Measurements from ENCODE around the gene DLX4. TPM values are rescaled to one million over a fixed set of nuclear protein-coding genes. Genes with fewer than 3 reads are reported as not detected.

DLX4 gene
- total RNA-seq, 1 experiment from 2014 or later = 2.5 TPM

DNA sequence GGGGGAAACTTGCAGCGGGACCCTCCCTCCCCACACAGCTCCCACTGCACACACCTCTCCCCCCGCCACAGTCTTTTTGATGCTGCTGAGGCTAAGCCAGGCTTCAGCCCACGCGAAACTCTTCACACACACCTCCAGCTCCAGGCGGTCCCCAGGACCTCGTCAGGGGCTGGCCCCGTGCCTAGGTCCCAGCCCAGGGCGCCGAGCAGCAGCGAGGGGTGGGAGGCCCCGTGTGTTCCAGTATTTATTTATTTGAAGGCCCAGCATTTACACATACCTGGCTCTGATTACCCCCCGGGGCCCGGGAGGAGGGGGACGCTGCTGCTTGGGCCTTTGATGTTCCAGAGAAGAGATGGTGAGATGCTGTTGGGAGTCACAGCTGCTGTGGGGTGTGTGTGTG lies 44.9 kb upstream of the DLX4 start:
- Histone ChIP-seq H3K23me2 (ENCODE audit: insufficient read length, low read depth, low read length, poor library complexity, severe bottlenecking) (no peaks in the 10 kb centered on the region), H3K23ac (ENCODE audit: insufficient read length, low read depth, low read length) (no peak overlapping the region), H3K56ac (ENCODE audit: insufficient read length, low read depth, low read length) (no peak overlapping the region), H2BK20ac (ENCODE audit: low read depth, low read length, poor library complexity, severe bottlenecking) (no peak overlapping the region), H4K20me1 (ENCODE audit: control insufficient read depth, insufficient read depth, insufficient read length) (no peaks in the 10 kb centered on the region), H2BK120ac (ENCODE audit: low read depth, low read length, poor library complexity, severe bottlenecking) (no peak overlapping the region), H4K8ac (replicated peaks; ENCODE audit: insufficient read length, low read depth, low read length) (no peak overlapping the region), H3K79me2 (ENCODE audit: insufficient read depth, low read length) (no peaks in the 10 kb centered on the region), H3K27ac (ENCODE audit: insufficient read length, low read depth, low read length) (no peak overlapping the region), H3K79me1 (ENCODE audit: insufficient read depth, low read depth, low read length, poor library complexity, severe bottlenecking) (no peaks in the 10 kb centered on the region), H4K91ac (ENCODE audit: insufficient read length, low read depth, low read length) (no peak overlapping the region), H3K4ac (ENCODE audit: low read depth, low read length) (no peak overlapping the region), H2AFZ (ENCODE audit: low read length) (no peak overlapping the region), H3K4me1 (ENCODE audit: insufficient read depth, low read length) (no peaks in the 10 kb centered on the region), H4K5ac (ENCODE audit: insufficient read length, low read depth, low read length) (no peak overlapping the region), H3T11ph (ENCODE audit: low read length) (no peak overlapping the region), H2BK12ac (ENCODE audit: insufficient read length, low read depth, low read length) (no peak overlapping the region), H3K27me3 (ENCODE audit: insufficient read depth, low read length) (no peaks in the 10 kb centered on the region; the same call in 1 of the 2 replicates), H2AK5ac (ENCODE audit: insufficient read length, low read length) (no peak overlapping the region), H3K9ac (ENCODE audit: extremely low read depth, insufficient read length, low read length) (no peak overlapping the region), H3K18ac (ENCODE audit: insufficient read length, low read depth, low read length) (no peak overlapping the region), H3K4me2 (ENCODE audit: insufficient read depth, insufficient read length, low read length) (no peak overlapping the region), H3K14ac (ENCODE audit: insufficient read depth, low read length) (no peak overlapping the region), H2BK5ac (ENCODE audit: insufficient read length, low read length) (no peak overlapping the region), H3K9me3 (ENCODE audit: control insufficient read depth, low read depth, low read length) (no peaks in the 10 kb centered on the region), H2BK15ac (ENCODE audit: low read depth, low read length) (no peak overlapping the region)
- WGBS (ENCODE audit: extremely low coverage, insufficient read length, low lambda C conversion rate) = no CpG with 5 or more reads among the region's 14 CpGs
- Mint-ChIP-seq H3K27ac (no peak overlapping the region), H3K4me1 (peaks cover 9 to 28% of the 10 kb centered on the region in 2 experiments), H3K36me3 (ENCODE audit: insufficient read depth in 1 of 3, low read depth in 3 of 3) (no peaks in the 10 kb centered on the region; a peak in 1 of 7 replicates), H3K4me3 (no peak overlapping the region), H3K27me3 (ENCODE audit: low read depth) (peaks cover 39% of the 10 kb centered on the region), H3K9me3 (no peaks in the 10 kb centered on the region; a peak in 1 of 5 replicates)
- TF ChIP-seq, protein P1, sequence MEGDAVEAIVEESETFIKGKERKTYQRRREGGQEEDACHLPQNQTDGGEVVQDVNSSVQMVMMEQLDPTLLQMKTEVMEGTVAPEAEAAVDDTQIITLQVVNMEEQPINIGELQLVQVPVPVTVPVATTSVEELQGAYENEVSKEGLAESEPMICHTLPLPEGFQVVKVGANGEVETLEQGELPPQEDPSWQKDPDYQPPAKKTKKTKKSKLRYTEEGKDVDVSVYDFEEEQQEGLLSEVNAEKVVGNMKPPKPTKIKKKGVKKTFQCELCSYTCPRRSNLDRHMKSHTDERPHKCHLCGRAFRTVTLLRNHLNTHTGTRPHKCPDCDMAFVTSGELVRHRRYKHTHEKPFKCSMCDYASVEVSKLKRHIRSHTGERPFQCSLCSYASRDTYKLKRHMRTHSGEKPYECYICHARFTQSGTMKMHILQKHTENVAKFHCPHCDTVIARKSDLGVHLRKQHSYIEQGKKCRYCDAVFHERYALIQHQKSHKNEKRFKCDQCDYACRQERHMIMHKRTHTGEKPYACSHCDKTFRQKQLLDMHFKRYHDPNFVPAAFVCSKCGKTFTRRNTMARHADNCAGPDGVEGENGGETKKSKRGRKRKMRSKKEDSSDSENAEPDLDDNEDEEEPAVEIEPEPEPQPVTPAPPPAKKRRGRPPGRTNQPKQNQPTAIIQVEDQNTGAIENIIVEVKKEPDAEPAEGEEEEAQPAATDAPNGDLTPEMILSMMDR (conservative IDR thresholded peaks at IDR 0.05) = no peak
- no peak for DNase-seq

Data from H9 (cell line).